GM19395 (cell line): ENCODE measurements around the gene COPS7A.
A peak's percentile ranks its signal among the peaks of the same experiment; 100 is the strongest.

Experiments
- ATAC-seq: cut with Tn5 transposase; IDR thresholded peaks from one replicate; pipeline ENCODE4 v1.9.1; 2021; ENCODE audit warnings: mild to moderate bottlenecking, moderate library complexity; ENCODE audit not compliant: unreplicated experiment

COPS7A gene

DNA sequence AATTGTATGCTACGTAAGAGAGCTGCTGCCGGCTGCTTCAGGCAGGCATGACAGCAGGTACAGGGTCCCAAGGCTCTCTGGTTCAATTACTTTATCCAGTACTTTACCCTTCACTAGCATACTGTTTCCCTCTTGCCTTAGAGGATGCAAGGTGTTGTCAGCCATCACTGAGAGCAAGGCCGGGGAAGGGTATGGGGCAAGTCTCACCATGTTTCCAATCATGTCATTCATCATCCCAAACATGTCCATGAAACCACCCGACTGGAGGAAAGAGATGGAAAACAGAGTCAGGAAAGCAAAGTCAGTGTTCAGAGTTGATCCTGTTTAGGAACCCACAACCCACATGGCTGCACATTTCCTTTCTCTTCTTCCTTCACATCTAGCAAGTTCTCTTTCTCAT, 26.7 kb downstream of the COPS7A start:
- ATAC-seq: no peak

DNA sequence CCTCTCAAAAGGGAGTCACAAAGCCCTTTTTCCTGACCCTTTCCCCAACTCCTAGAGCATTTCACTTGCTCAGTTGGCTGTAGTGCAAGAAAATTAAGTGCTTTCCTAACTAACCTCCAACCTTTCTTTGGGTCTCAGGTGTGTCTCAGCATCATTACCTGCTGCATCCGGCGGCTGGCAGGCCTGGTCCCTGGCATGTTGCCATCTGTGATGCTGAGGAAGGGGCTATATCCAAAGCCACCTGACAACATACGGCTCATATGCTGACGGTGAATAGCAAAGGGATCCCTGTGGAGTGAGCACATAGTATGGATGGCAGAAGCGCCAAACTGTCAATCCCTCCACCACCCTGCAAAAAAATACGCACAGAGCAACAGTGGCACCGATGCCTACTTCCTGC, 27.9 kb downstream of the COPS7A start:
- ATAC-seq: no peak

DNA sequence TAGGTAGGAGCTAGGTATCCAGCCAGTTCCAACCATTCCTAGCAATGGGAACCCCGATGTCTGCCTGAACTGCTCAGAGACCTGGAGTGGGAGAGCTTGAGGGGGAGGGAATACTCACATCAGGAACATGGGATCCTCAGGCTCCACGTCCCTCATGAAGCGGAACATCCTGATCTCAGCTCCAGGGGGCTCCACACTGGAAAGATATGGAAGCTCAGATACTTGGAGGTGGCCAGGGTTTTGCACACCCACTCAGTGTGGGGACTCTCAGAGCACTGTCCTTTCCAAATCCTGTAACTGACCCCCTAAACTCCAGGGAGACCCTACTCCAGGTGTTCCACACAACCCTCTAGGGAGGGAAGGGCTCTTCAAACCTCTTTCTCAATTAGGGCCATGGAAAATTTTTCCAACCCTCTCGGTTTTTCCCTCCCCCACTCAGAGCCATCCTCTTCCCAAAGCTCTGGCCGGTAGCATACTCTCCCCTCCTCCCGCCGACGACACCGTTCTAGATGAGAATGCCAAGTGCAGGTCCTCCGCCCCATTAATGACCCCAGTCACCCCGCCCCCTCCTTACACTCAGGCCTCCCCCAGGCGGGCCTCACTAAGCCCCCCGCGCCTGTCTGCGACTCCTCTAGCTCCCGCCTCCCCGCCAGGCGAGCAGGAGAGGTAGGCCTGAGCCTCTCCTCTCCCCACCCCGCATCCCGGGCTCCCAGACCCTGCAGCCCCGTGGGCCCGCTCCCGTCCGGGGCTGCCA, 28.5 kb downstream of the COPS7A start:
- peak; percentile 5 for ATAC-seq

DNA sequence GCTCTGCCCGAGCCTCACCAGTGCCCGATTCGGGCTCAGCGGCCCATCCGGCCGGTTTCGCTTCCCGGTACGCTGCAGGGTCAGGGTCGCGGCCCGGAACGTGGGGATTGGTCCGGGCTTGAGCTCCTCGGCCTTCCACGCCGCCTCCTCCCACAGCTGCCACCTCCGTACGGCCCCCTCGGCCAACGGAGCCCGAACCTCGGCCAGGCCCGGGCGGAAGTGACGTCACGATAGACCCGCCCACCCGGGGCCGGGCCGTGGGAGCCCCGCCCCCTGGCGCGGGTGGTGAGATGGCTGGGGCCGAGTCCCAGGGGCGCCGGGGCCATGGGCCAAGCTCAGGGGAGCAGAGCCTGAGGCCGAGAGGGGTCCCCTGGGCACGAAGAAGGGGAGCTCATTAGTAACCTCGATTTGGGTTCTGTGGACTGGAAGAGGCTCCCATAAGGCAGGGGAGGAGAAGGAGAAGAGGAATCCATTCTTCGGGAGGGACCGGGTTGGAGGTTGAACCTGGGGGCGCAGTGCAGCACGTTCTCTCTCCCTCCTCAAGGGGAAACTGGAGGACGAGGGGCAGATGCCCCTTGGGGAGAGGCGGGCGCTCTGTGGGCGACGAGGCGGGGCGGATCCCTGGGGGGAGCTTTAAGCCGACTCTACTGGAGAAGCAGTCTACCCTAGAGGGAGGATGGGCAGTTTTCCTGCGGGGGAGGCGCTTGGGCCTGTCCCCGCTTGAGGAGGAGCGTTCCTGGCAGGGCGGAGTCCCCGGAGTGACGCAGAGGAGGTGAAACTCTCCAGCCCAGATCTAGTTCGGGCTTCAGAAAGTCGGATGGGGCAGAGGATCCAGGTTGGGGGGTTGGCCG, 29.3 kb downstream of the COPS7A start, which contains the start of gene MLF2:
TSS of gene MLF2 (minus strand) at position 221 of the 851 bp plus-strand sequence. CDS start 807 bp downstream, outside the sequence.
- peak; percentile 86 for ATAC-seq

DNA sequence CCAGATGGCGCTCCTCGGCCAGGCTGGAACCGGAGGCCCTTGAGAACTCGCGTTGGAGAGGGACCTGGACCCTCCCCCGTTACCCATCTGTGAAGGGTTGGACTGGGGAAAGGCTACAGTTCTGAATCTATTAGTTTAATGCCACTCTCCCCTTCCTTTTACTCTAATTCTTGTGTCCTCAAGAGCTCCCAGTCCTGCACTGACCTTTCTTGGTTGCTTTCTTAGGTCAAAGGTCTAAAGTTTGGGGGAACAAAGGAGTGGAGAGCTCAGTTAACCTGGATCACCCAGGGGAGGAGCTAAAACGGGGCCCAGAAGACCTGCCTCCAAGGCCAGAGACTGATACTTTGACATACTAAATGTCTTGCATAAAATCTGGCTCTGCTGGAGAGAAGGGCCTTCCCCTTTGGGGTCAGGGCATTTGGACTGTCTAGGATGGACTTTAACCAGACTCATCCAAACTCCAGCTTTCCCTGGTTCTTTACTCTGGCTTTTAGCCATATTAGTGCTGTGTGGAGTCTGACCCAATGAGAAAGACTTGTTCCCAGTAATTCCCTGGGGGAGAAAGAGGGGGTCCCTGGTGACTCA, 30.0 kb downstream of the COPS7A start:
- no peak for ATAC-seq

DNA sequence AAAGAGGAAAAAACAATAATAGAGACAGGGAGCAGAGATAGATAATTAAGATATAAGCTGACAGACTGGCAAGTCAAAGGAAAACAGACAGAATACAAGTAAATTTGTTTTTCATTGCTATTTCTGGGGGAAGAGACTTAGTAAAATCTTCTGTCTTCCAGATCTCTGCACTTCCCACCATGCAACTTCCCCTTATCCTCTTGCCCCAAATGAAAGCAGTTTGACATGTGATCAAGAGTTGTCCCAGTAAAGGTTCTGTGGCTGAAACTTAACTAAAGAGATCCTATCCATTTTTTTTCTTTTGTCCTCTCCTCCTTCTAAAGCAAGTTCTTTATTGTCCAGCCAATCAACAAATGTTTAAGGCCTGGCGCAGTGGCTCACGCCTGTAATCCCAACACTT, 30.6 kb downstream of the COPS7A start:
- ATAC-seq: no peak

DNA sequence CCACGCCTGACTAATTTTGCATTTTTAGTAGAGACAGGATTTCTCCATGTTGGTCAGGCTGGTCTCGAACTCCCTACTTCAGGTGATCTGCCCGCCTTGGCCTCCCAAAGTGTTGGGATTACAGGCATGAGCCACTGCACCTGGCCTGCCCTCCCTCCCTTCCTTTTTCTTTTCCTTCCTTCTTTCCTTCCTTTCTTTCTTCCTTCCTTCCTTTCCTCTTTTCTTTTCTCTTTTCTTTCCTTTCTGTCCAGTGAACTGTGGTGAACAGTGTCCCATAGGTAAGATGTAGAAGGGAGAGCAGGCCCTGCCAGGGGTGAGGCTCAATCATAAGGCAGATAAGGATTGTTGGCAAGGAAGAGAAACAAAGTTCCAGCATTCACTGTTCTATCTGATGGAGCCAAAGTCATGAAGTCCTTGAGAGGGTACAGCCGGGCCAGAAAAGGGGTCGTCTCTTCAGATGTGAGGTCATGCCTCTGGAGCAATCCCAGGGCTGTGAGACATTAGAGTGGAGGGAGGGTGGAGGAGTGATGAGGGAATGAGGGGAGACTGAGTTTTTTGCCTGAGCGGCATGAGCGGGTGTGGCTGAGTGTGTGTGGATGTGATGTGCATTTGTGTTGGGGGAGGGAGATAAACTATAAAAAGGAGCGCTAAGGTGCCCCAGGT, 33.3 kb downstream of the COPS7A start:
- no peak for ATAC-seq

DNA sequence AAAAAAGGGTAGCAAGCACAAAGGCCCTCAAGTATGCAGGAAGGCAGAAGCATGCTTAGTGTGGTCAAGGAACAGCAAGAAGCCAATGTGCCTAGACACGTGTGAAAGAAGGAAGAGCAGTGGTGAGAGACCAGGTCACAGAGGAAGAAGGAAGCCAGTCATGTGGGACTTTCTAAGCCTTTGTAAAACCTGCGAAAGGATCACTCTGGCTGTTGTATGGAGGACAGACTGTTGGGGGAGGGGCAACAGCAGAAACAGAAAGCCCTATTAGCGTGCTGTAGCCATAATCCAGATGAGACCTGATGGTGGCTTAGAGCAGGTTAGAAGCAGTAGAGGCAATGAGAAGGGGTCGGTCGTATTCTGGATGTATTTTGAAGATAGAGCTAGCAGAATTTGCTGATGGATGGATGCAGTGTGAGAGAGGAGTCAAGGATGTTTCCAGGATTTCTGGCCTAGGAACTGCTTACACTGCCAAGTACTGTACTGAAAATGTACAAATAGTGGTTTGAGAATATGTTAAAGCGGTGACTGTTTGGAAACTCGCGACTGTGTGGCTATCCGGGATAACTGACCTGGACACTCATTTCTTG, 34.8 kb downstream of the COPS7A start:
- ATAC-seq: no peak

DNA sequence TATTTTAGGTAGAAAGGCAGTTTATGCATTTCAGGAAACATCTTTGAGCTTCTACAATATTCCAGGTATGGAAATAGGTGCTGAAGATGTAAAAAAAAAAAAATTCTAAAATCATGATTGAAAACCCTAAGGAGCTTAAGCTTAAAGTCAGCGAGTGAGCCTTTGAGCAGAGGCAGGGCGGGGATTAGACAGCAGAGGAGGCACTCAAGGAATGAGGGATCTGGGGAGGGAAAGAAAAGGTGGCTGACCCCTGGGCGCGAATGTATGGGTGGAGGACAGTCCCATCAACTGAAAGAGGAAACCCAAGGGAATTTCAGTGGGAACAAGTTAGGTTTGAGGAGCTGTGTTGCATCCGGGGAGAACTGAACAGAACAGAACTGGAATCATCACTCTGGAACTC, 35.9 kb downstream of the COPS7A start:
- no peak for ATAC-seq

DNA sequence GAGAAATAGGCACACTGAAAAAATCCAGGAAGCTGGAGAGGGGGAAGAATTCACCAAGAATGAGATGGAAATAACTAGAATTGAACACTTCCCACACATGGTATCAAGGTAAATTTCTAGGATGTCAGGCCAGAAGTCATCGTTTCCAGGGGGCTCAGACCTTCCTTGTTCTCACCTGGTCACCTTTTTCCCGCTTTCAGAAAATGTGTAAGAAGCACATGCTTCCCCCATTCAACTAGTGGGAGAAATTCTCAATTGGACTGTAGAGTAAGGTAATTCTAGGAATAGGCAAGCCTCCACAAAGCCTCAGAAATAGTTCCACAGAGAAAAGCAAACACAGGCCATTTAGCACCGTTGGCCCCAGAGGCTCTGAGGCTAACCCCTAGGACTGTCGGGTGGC, 39.5 kb downstream of the COPS7A start:
- ATAC-seq: no peak

DNA sequence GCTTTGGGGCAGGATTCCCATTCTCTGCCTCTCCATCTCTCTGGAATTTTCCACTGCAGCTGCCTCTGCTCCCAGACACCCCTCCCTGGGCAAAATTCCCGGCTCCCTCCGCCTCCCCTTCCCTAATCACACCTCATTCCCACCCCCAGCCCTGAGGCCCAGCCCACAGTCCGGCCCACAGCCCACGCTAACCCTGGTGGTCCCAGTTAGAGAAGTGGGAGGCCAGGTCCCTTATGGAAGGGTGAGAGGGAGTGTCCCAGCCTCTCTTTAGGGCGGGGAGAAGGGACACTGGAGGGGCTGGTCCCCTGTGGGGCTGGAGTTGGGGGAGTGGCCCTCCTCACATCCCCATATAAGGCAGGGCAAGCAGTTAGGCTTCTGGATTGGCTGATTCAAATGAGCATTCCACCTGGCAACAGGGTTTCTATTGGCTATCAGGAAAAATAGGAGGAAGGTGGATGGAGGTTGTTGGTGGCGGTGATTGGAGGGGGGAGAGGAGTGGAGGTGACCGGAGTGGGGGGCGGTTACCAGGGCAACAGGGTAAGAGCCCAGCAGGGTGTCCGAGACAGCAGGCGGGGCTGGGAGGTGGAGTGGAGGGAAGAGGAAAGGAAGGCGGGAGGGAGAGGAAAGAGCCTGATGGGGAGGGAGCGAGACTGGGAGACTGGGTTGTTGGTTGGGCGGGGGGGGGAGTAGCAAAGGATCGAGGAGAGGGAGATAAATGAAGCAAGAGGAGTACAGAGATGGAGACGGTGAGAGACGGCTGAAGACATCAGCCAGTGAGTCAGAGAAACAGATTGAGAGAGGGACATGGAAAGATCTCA, 40.4 kb downstream of the COPS7A start:
- ATAC-seq: peak; percentile 88

DNA sequence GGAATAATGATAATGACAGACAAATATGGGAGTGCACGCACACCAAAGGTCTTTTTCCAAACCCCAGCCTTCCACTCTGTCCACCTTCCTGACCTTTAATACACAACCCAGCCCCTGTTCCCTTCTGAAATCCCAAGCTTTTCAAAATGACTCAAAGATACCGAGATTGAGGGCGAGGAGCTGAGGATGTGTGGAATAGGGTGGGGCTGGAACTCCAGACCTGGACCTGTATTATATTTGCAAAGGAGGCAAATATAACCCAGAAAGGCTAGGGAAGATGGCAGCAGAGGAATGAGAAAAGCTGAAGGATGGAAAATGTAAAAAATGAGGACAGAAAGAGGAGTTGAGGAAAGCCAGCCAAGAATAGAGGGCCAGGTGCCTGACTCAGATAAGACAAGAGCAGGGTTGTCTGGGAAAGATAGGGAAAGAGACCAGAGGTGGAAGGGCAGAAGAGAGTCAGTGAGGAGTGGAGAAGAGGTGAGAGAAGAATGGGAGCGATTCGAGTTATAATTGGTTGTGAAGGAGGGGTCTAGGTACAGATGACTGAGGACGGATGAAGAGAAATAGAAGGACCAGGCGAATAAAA, 41.3 kb downstream of the COPS7A start:
- no peak for ATAC-seq

DNA sequence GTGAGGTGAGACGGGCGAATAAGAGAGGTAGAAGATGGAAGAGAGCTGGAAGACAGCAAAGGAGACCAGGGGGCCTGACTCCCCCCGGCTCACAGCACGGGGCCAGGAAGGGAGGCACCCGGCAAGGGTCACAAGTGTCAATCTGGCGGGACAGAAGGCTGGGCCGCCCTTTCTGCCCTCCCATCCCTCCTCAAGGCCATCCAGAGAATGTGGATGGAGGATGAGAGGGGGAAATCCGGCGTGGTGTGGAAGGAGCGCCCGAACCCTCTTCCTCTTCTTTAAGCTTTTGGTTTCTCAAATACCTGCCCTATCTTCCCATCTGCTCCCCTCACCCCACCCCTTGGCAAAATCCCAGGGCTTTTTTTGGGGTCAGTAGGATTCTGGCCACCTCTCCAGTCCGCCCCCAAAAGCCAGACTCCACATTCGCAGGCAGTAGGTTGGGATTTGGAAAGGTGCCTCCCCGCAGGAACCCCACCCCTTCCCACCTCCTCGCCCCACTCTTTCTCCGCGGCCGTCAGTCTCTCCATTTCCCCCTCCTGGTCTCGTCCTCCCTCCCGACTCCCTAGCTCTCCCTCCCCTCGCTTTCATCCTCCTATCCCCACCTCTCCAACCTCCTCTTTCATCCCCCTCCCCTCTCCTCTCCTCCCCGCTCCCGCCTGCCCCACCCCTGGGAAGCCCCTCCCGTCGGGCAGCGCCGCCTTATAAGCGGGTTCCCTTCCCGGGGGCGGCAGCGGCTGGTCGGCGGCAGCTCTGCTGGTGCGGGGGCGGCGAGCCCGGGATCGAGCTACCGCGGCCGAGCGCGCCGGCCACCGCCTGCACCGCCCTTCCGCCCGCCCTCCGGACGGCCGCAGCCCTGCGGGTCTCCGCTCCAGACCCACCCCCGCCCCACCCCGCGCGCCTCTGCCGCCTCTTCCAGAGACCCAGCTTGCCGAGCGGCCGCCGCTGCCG, 42.1 kb downstream of the COPS7A start, which contains the start of gene PTMS:
TSS of gene PTMS (plus strand) at position 730 of the 948 bp plus-strand sequence. CDS start 343 bp downstream, outside the sequence.
- ATAC-seq: no peak

DNA sequence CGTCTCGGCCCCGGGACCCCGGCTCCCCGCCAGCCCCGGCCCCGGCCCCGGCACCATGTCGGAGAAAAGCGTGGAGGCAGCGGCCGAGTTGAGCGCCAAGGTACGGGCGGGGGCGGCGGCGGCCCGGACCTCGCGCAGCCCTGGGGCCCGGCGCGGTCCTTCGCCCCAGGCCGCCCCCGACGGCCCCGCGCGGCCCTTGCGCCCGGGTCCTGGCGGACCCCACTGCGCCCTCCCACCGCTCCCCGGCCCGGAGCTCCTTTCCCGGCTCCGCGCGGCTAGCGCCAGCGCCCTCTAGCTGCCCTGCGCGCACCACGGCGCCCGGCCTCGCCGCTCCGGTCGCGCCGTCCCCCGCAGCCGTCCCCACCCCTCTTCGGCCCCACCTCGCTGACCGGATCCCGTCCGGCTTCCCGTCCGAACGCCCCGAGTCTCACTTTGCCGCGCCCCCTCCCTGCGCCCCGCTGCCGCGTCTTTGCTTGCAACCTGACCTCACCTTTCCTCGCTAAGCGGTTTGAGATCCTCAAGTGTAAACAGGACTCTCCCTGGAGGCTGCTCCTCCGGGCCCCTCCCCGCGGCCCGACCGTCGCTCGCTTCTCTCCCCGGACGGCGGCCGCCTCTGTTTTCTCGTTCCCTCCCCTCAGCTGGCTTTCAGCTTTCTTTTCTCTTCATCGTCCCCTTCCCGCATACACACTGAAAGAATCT, 43.0 kb downstream of the COPS7A start:
- ATAC-seq: no peak

DNA sequence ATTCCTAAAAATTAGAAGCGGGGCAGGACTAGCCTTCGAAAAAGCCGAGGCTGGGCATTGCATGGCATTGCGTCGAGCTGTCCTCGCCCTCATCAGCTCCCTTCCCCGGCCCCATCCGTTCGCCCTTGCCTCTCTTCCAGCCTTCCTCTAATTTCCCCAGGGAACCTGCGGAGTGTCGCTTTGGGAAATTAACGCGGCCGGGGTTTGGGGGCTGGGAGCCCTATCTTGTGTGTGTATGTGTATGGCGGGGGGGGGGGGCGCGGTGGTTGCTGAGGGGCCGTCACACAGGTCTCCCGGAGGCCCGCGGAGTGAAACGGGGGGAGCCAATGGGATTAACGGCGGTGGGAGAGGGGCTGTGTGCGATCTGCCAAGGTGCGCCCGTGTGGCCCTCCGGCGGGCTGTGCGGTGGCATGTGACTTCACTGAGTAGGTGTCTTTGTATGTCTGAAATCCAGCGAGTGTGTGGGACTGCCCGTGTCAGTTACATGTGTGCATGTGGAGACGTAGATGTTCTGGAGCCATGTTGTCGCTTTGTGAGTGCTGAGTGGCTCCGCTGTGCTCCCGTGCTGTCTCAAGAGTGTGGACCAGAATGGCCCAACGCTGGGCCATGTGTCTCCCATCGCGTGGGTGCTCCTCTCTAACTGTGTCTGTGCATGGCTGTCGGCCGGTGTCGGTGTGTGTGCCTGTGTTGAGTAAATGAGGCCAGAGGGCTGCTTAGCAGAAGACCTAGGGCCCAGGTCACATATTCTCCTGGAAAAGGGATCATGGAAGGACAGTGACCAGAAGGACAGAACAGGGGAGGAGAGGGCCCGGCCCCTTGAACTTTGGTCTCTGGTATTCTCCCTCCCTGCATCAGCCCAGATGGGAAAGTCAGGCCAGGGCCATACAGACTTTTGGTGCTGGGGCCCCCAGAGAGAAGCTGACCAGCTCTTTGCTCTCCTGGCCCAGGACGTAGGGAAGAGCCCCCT, 43.8 kb downstream of the COPS7A start:
- ATAC-seq: no peak

DNA sequence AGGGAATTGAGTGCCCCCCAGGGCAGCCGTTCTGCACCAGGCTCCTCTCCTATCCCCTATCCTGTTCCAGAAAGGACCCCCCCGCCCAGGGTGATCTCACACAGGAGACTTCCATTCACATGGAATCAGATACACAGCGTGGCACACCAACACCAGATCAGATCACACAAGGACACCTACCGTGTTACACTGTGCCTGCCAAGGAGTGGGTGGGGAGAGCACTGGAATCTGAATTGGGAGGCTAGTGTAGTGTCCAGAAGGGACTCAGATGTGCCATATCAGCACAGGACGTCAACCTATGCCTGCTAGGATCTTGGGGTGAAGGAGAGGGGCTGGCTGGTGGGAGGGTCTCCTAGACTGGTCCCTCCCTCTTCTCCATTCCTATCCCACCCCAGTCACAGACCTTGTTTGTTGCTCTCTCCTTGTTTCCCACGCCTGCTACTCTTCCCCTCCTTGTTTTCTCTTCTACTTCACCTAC, 44.6 kb downstream of the COPS7A start:
- ATAC-seq: no peak
